Activated CD8-positive, alpha-beta memory T cell treated with anti-CD3 and anti-CD28 coated beads for 36 hours (primary cell): ENCODE results near the gene SREBF2. TPM values are rescaled to one million over a fixed set of nuclear protein-coding genes. Genes with fewer than 3 reads are reported as not detected.

ENCODE experiments used
- CTCF ChIA-PET: fragments of 350-600 bp; sonication (Branson Sonifier 250); formaldehyde crosslinking; loops from one replicate; lab custom pipeline; 2021; ENCODE audit warnings: antibody characterized with exemption; lab: Charles Lee
- POLR2A ChIA-PET: fragments of 350-600 bp; sonication (Branson Sonifier 250); formaldehyde crosslinking; loops from one replicate; lab custom pipeline; 2021; ENCODE audit warnings: antibody characterized with exemption; lab: Charles Lee
- total RNA-seq, 2 experiments: library from RNA; stranded (reverse); gene quantifications; one replicate each; pipeline ENCODE4 v1.2.3, GENCODE V29; 2021

The SREBF2 gene
- total RNA-seq, 2 experiments from 2014 or later, result 103 to 104 TPM

GRCh38 chr22:41934284-41935014, 101.5 kb downstream of the SREBF2 start:
- POLR2A ChIA-PET, result interaction anchor here (0.9 to 1.1 kb wide), 3 partner anchors 10 to 15 kb away, joined by 3 to 4 read pairs (median 4); no protein-coding TSS in a partner anchor
- CTCF ChIA-PET, result interaction anchor here (8.2 kb wide), 1 partner anchor 9 kb away, joined by 89 read pairs; the partner anchor contains the start of gene TNFRSF13C

GRCh38 chr22:41935015-41935351, 102.1 kb downstream of the SREBF2 start:
- POLR2A ChIA-PET, result interaction anchor here (0.9 to 1.1 kb wide), 3 partner anchors 11 to 16 kb away, joined by 3 to 4 read pairs (median 4); no protein-coding TSS in a partner anchor

GRCh38 chr22:41935509-41935908, 102.6 kb downstream of the SREBF2 start:
- ChIA-PET CTCF (interaction anchor here (8.2 kb wide), 1 partner anchor 10 kb away, joined by 89 read pairs; the partner anchor contains the start of gene TNFRSF13C), POLR2A (no interaction called here)

More at GRCh38 chr22:41935015-41935351, 102.1 kb downstream of the SREBF2 start:
- CTCF ChIA-PET, result interaction anchor here (8.2 kb wide), 1 partner anchor 9 kb away, joined by 89 read pairs; the partner anchor contains the start of gene TNFRSF13C

GRCh38 chr22:41936894-41937169, 103.9 kb downstream of the SREBF2 start:
- ChIA-PET POLR2A (no interaction called here), CTCF (interaction anchor here (8.2 kb wide), 1 partner anchor 11 kb away, joined by 89 read pairs; the partner anchor contains the start of gene TNFRSF13C)

- ChIA-PET POLR2A (interaction anchor here (0.6 to 3.3 kb wide), 18 partner anchors 11 to 674 kb away, joined by 3 to 23 read pairs (median 4); partner anchors contain the start of genes CCDC134, POLDIP3, SREBF2 and TEF), CTCF (interaction anchor here (0.7 to 8.2 kb wide), 21 partner anchors 15 to 252 kb away, joined by 3 to 89 read pairs (median 5); partner anchors contain the start of genes CCDC134, SMDT1, SNU13 and SREBF2)
Measured at GRCh38 chr22:41939981-41940831, 107.3 kb downstream of the SREBF2 start.

- ChIA-PET POLR2A (interaction anchor here (0.6 to 3.3 kb wide), 15 partner anchors 12 to 674 kb away, joined by 3 to 23 read pairs (median 4); partner anchors contain the start of genes CCDC134, POLDIP3, SREBF2 and TNFRSF13C), CTCF (interaction anchor here (0.6 to 8.2 kb wide), 26 partner anchors 12 to 275 kb away, joined by 3 to 89 read pairs (median 5); partner anchors contain the start of genes CCDC134, SMDT1, SNU13 and SREBF2)
Measured at GRCh38 chr22:41940832-41941765, 108.2 kb downstream of the SREBF2 start.

- CTCF ChIA-PET, result interaction anchor here (0.7 to 1.4 kb wide), 4 partner anchors 18 to 541 kb away, joined by 3 to 6 read pairs (median 6); partner anchors contain the start of gene TNFRSF13C
Measured at GRCh38 chr22:41943661-41944209, 110.8 kb downstream of the SREBF2 start.

GRCh38 chr22:41946629-41947423, 113.9 kb downstream of the SREBF2 start, which contains the start of gene CENPM:
CENPM (minus strand) TSS chr22:41947152; CDS start chr22:41947076, 76 bp downstream.
- CTCF ChIA-PET, result interaction anchor here (0.7 to 2.2 kb wide), 6 partner anchors 10 to 280 kb away, joined by 3 to 8 read pairs (median 5); partner anchors contain the start of gene NDUFA6
- POLR2A ChIA-PET, result interaction anchor here (0.5 to 1.1 kb wide), 10 partner anchors 10 to 328 kb away, joined by 3 to 10 read pairs (median 4); partner anchors contain the start of genes CCDC134 and SREBF2

More at GRCh38 chr22:41943661-41944209, 110.8 kb downstream of the SREBF2 start:
- POLR2A ChIA-PET, result interaction anchor here (0.6 to 1.0 kb wide), 8 partner anchors 82 to 707 kb away, joined by 3 to 8 read pairs (median 4); partner anchors contain the start of gene SREBF2

GRCh38 chr22:41947424-41948080, 114.6 kb downstream of the SREBF2 start:
- ChIA-PET CTCF (interaction anchor here (0.6 to 2.2 kb wide), 6 partner anchors 9 to 207 kb away, joined by 3 to 8 read pairs (median 4); partner anchors contain the start of gene NDUFA6), POLR2A (interaction anchor here (0.6 to 1.1 kb wide), 5 partner anchors 17 to 147 kb away, joined by 3 to 8 read pairs (median 4); partner anchors contain the start of gene TNFRSF13C)

- ChIA-PET CTCF (interaction anchor here (0.6 to 1.0 kb wide), 4 partner anchors 9 to 164 kb away, joined by 3 to 7 read pairs (median 3); partner anchors contain the start of gene NDUFA6), POLR2A (interaction anchor here (0.6 to 0.9 kb wide), 2 partner anchors 21 to 29 kb away, joined by 3 to 5 read pairs; partner anchors contain the start of gene TNFRSF13C)
Measured at GRCh38 chr22:41948142-41948541, 115.2 kb downstream of the SREBF2 start.

GRCh38 chr22:41948928-41949296, 116.0 kb downstream of the SREBF2 start:
- POLR2A ChIA-PET, result interaction anchor here (0.6 to 0.9 kb wide), 2 partner anchors 50 to 252 kb away, joined by 3 read pairs; no protein-coding TSS in a partner anchor
- CTCF ChIA-PET, result interaction anchor here (0.6 to 1.0 kb wide), 2 partner anchors 8 to 316 kb away, joined by 3 read pairs; no protein-coding TSS in a partner anchor

GRCh38 chr22:41949297-41949965, 116.5 kb downstream of the SREBF2 start:
- ChIA-PET CTCF (interaction anchor here (0.6 kb wide), 1 partner anchor 208 kb away, joined by 4 read pairs; no protein-coding TSS in a partner anchor), POLR2A (interaction anchor here (0.6 to 0.9 kb wide), 2 partner anchors 50 to 253 kb away, joined by 3 read pairs; no protein-coding TSS in a partner anchor)

- POLR2A ChIA-PET, result no interaction called here
- CTCF ChIA-PET, result interaction anchor here (1.0 kb wide), 1 partner anchor 10 kb away, joined by 3 read pairs; no protein-coding TSS in a partner anchor
Measured at GRCh38 chr22:41951898-41952474, 119.1 kb downstream of the SREBF2 start, which contains the start of gene SMIM45. SMIM45 (plus strand) TSS chr22:41952150.

- ChIA-PET CTCF (interaction anchor here (1.1 kb wide), 1 partner anchor 11 kb away, joined by 4 read pairs; no protein-coding TSS in a partner anchor), POLR2A (no interaction called here)
Measured at GRCh38 chr22:41952713-41953112, 119.8 kb downstream of the SREBF2 start.
